PFSK-1 (cell line): ENCODE data around the gene MGAT4B.

Experiments used
- POLR2AphosphoS5 ChIP-seq: IDR thresholded peaks from 2 replicates; pipeline ENCODE4 v1.6.1; 2012; ENCODE audit warnings: low read depth, mild to moderate bottlenecking, control low read depth, low read length, moderate library complexity
- SIN3A ChIP-seq: IDR thresholded peaks from 2 replicates; pipeline ENCODE4 v1.6.1; 2012; ENCODE audit warnings: mild to moderate bottlenecking, low read length, moderate library complexity, borderline replicate concordance; ENCODE audit not compliant: insufficient read depth
- TAF1 ChIP-seq: IDR thresholded peaks from 2 replicates; pipeline ENCODE4 v1.6.1; 2012; ENCODE audit warnings: low read length, control low read depth, borderline replicate concordance; ENCODE audit not compliant: insufficient read depth

GRCh38 chr5:179759581-179760551 lies 46.8 kb downstream of the MGAT4B start:
- TF ChIP-seq POLR2AphosphoS5 (no peak), TAF1 (no peak), SIN3A (no peak)
